HepG2 (cell line): ENCODE data around the gene HOXB5. TPM values are rescaled to one million over a fixed set of nuclear protein-coding genes. Genes with fewer than 3 reads are reported as not detected.
A peak's percentile ranks its signal among the peaks of the same experiment; 100 is the strongest.

Source experiments
- ATAC-seq: fragments of 200-7000 bp; cut with Tn5 transposase; 3 replicates; pipeline ENCODE4 v1.9.1; 2020; ENCODE audit warnings: mild to moderate bottlenecking, moderate library complexity
- BruUV-seq: library from RNA; stranded (reverse); fragments of 400-500 nt; replicated peaks from 2 replicates; lab custom pipeline; 2021; lab: Mats Ljungman, UMichigan
- CTCF ChIA-PET: fragments of 300-600 bp; formaldehyde crosslinking; extraction: SDS; loops from one replicate; lab custom pipeline; 2021; ENCODE audit warnings: low total read pairs, inconsistent platforms, low intra/inter-chr PET ratio; lab: Yijun Ruan, JAX
- POLR2A ChIA-PET: fragments of 350-600 bp; sonication (Branson Sonifier 250); formaldehyde crosslinking; loops from one replicate; lab custom pipeline; 2020; ENCODE audit warnings: antibody characterized with exemption, inconsistent platforms; lab: Yijun Ruan, JAX
- DNase-seq: peaks from one replicate; pipeline ENCODE4 v3.0.0-alpha.2; 2015; ENCODE audit warnings: low spot score
- FAIRE-seq: peaks from 3 replicates; lab custom pipeline; 2011; peaks lifted over from hg19 to GRCh38; lab: Jason Lieb, UNC
- H2AFZ ChIP-seq: one replicate; pipeline ENCODE4 v1.6.1; 2011; ENCODE audit warnings: low read length, inconsistent platforms
- H3K27ac ChIP-seq: fragments of 300-600 bp; 3 replicates; pipeline ENCODE4 v1.8.0; 2011; ENCODE audit warnings: mixed run types, mild to moderate bottlenecking, mixed read lengths, low read length, inconsistent platforms; ENCODE audit not compliant: insufficient read depth; ENCODE audit errors: extremely low read length
- H3K27me3 ChIP-seq, 2 experiments: fragments of 200-600 bp in 1 of 2; 2 replicates in 1 of 2; 3 replicates in 1 of 2; pipeline versions ENCODE4 v1.6.0 to v1.8.0; 2011; ENCODE audit warnings: low read length in 2 of 2, mild to moderate bottlenecking in 2 of 2, moderate library complexity in 2 of 2, inconsistent platforms in 1 of 2; ENCODE audit not compliant: insufficient read depth in 2 of 2, control insufficient read depth in 1 of 2
- H3K36me3 ChIP-seq, 2 experiments: fragments of 200-600 bp in 1 of 2; replicated peaks in 1 of 2; 2 replicates in 1 of 2; 3 replicates in 1 of 2; pipeline versions ENCODE4 v1.5.1 to v1.8.0; 2011; ENCODE audit warnings: low read length in 2 of 2, inconsistent platforms in 1 of 2; ENCODE audit not compliant: insufficient read depth in 2 of 2, control insufficient read depth in 1 of 2
- H3K4me1 ChIP-seq: 2 replicates; pipeline ENCODE4 v1.5.1; 2012; ENCODE audit warnings: low read length, inconsistent platforms; ENCODE audit not compliant: insufficient read depth
- H3K4me2 ChIP-seq: 2 replicates; pipeline ENCODE4 v1.6.0; 2011; ENCODE audit warnings: low read depth, low read length, inconsistent platforms
- H3K4me3 ChIP-seq, 3 experiments: fragments of 200-600 bp in 1 of 3; sonication (generic), shearing (Covaris generic) in 1 of 3; replicated peaks in 1 of 3; 2 replicates each; pipeline ENCODE4 v1.5.1; 2011 to 2016; ENCODE audit warnings: low read length in 3 of 3, inconsistent platforms in 2 of 3, low read depth in 2 of 3, mild to moderate bottlenecking in 2 of 3, control low read depth in 1 of 3, mixed read lengths in 1 of 3; ENCODE audit not compliant: insufficient read depth in 1 of 3
- H3K79me2 ChIP-seq: one replicate; pipeline ENCODE4 v1.6.1; 2011; ENCODE audit warnings: low read length, inconsistent platforms; ENCODE audit not compliant: insufficient read depth
- H3K9ac ChIP-seq: 2 replicates; pipeline ENCODE4 v1.6.0; 2011; ENCODE audit warnings: mild to moderate bottlenecking, low read depth, low read length, inconsistent platforms; ENCODE audit not compliant: insufficient read depth
- H3K9me3 ChIP-seq: 2 replicates; pipeline ENCODE4 v1.5.1; 2012; ENCODE audit warnings: mild to moderate bottlenecking, low read length
- H4K20me1 ChIP-seq: 2 replicates; pipeline ENCODE4 v1.6.0; 2011; ENCODE audit warnings: inconsistent platforms, mild to moderate bottlenecking, low read length, moderate library complexity; ENCODE audit not compliant: insufficient read depth
- NKX3-1 ChIP-seq: sonication (generic); formaldehyde crosslinking; IDR thresholded peaks from 2 replicates; pipeline ENCODE4 v1.5.0; 2020; ENCODE audit warnings: missing genetic modification reagents
- PCBP2 ChIP-seq: fragments of 200-400 bp; formaldehyde crosslinking; optimal IDR thresholded peaks from 2 replicates; pipeline ENCODE3; 2018; ENCODE audit warnings: low read length, low read depth; ENCODE audit not compliant: poor library complexity, severe bottlenecking
- ZFAT ChIP-seq: sonication (generic); formaldehyde crosslinking; conservative IDR thresholded peaks from 2 replicates; pipeline ENCODE4 v1.8.1; 2023; ENCODE audit warnings: missing genetic modification reagents, inconsistent platforms
- ZNF230 ChIP-seq: sonication (generic); formaldehyde crosslinking; IDR thresholded peaks from 2 replicates; pipeline ENCODE4 v1.4.0; 2020; ENCODE audit warnings: mild to moderate bottlenecking, missing genetic modification reagents
- ZNF800 ChIP-seq: sonication (generic); formaldehyde crosslinking; IDR thresholded peaks from 2 replicates; pipeline ENCODE4 v1.4.0; 2020; ENCODE audit warnings: missing genetic modification reagents
- ZSCAN12 ChIP-seq: sonication (generic); formaldehyde crosslinking; IDR thresholded peaks from 2 replicates; pipeline ENCODE4 v1.9.0; 2021; ENCODE audit warnings: mild to moderate bottlenecking, missing genetic modification reagents
- WGBS: methylation state at CpG from one replicate; pipeline ENCODE4 v1.1.6; 2017; ENCODE audit warnings: low lambda C conversion rate; 5-methylcytosine and 5-hydroxymethylcytosine counted together
- in situ Hi-C: cut with HindIII; loops from 2 replicates; pipeline ENCODE4 v1.10.0; 2017; ENCODE audit warnings: low pct_unique_long_range_greater_than_20kb; ENCODE audit not compliant: extremely low pct_ligation_motif_present
- intact Hi-C: fragments of 100-400 bp; cut with micrococcal nuclease; formaldehyde crosslinking; loops from one replicate; pipeline ENCODE4 v1.10.0; 2022; ENCODE audit not compliant: unreplicated experiment
- polyA plus RNA-seq, 8 experiments: library from polyadenylated mRNA; depleted of rRNA in 3 of 8; stranded (reverse) in 7 of 8; unstranded in 1 of 8; fragments of >200 nt; fragmentation: Illumina TruSeq in 4 of 8; extraction: Trizol in 4 of 8; gene quantifications; 2 replicates each; pipeline versions ENCODE4 v1.2.1 to v1.2.3, GENCODE V29; 2011 to 2016; ENCODE audit warnings: low read depth in 4 of 8, missing spikeins in 1 of 8, mixed read lengths in 1 of 8; ENCODE audit not compliant: insufficient read depth in 1 of 8
- total RNA-seq, 5 experiments: library from RNA; depleted of rRNA; stranded (reverse); fragments of >200 nt; fragmentation: Illumina TruSeq; extraction: Trizol; gene quantifications; 2 replicates each; pipeline ENCODE4 v1.2.3, GENCODE V29; 2016; ENCODE audit warnings: low read depth in 1 of 5

HOXB5 gene
- total and polyA plus RNA-seq, 2 of the 13 experiments (the other 11 are each of a cell fraction or from before 2014, with no cell fraction given) = not detected

GRCh38 chr17:48561884-48562810 is 31.4 kb downstream of the HOXB5 start:
- 13% methylated on average over 15 of the region's 15 CpGs for WGBS
- Histone ChIP-seq H3K79me2 (no peaks in the 10 kb centered on the region), H3K27me3 (peaks cover 29 to 94% of the 10 kb centered on the region in 2 experiments), H2AFZ (no peak overlapping the region), H3K4me1 (no peaks in the 10 kb centered on the region), H4K20me1 (no peaks in the 10 kb centered on the region; the same call in 1 of the 2 replicates), H3K4me3 (no peak overlapping the region), H3K36me3 (no peaks in the 10 kb centered on the region), H3K9ac (no peak overlapping the region), H3K27ac (no peak overlapping the region), H3K9me3 (no peaks in the 10 kb centered on the region), H3K4me2 (no peak overlapping the region)
- peak; percentile 78 for ATAC-seq
- no peak for DNase-seq
- POLR2A ChIA-PET = no interaction called here
- in situ Hi-C loops (no loop called here), intact Hi-C loops (no loop called here)
- TF ChIP-seq ZSCAN12 = no peak
- TF ChIP-seq PCBP2 = no peak
- no peak for TF ChIP-seq ZFAT
- no peak for TF ChIP-seq ZNF230
- no peak for TF ChIP-seq NKX3-1 (CRISPR knock-in tag)
- no peak for TF ChIP-seq ZNF800 (CRISPR knock-in tag)
- no peak for FAIRE-seq
- no TSS peak for BruUV-seq
- CTCF ChIA-PET = no interaction called here
